Measurements from ENCODE around the gene ZDHHC16. TPM values are rescaled to one million over a fixed set of nuclear protein-coding genes. Genes with fewer than 3 reads are reported as not detected.
"Not testable (repeated sequence)": the region's sequence is repeated elsewhere in the genome, so short reads cannot be mapped to it uniquely, and the experiment has no call there.

Gene ZDHHC16
- total RNA-seq = 10 to 100 TPM; 42.5 to 43.6 TPM

DNA sequence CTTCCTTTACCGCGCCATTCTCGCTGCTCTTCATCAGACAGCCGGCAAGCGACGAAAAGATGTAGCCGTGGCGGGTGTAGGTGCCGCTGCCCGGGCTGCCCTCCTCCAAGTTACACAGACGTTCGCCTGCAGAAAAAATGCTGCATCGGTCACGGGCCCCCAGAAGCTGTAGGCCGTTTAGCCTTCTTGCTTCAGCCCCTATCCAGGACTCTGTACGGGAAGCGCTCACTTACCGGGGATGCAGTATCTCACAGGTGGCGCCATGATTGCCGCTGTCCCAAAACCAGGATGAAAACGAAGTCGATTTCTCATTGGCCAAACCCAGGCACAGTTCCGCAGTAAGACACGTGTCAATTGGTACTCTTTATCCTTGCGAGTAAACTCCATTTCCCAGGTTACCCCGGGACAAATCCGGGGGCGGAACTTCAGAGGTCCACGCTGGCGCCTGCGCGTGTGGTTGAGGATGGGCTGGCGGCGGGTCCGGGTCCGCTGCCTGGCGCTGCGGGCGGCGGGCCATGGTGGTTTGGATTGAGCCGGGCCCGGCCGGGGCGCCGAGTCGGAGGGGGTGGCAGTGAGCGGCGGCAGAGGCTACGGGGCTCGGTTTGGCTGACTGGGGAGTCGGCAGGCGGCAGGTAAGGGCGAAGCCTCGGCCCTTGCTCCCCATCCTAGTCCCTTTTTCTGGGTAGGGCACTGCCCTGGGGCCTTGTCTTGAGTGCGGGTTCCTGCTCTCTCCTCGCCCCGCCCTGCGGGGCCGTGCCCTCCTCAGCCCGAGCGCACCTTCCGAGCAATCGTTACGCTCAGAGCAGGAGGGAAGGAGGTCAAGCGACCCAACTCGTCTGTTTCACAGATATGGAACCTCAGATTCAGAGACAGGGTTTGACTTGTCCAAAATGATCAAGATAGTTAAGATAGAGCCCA lies at the start of gene ZDHHC16, which contains the start of gene EXOSC1:
Gene ZDHHC16, plus strand, starts transcription at position 454 of the 918 bp plus-strand sequence. CDS start 5,501 bp downstream, outside the sequence.
Gene EXOSC1, minus strand, starts transcription at position 285 of the 918 bp plus-strand sequence. Its CDS starts 21 bp downstream, at position 264.
- Mint-ChIP-seq H3K27me3 (no peaks in the 10 kb centered on the region), H3K9me3 (no peaks in the 10 kb centered on the region), H3K36me3 (peaks cover 21% of the 10 kb centered on the region), H3K4me1 (ENCODE audit: low read depth) (peaks cover 57% of the 10 kb centered on the region), H3K27ac (peak within 1 kb of the TSS; percentile 58), H3K4me3 (peak within 1 kb of the TSS; percentile 99)
- ChIA-PET CTCF (interaction anchor here (1.0 to 4.4 kb wide), 11 partner anchors 11 to 45 kb away, joined by 3 to 57 read pairs (median 9); partner anchors contain the start of genes PGAM1 and RRP12), POLR2A (interaction anchor here (1.1 to 4.2 kb wide), 8 partner anchors 9 to 45 kb away, joined by 3 to 70 read pairs (median 18); partner anchors contain the start of gene RRP12)
- peak; percentile 96 for DNase-seq
- intact Hi-C loops (cut with micrococcal nuclease) = loop anchor here (1.0 kb wide), 3 partner anchors 8 to 52 kb away; partner anchors contain the start of genes MMS19, RRP12 and UBTD1

DNA sequence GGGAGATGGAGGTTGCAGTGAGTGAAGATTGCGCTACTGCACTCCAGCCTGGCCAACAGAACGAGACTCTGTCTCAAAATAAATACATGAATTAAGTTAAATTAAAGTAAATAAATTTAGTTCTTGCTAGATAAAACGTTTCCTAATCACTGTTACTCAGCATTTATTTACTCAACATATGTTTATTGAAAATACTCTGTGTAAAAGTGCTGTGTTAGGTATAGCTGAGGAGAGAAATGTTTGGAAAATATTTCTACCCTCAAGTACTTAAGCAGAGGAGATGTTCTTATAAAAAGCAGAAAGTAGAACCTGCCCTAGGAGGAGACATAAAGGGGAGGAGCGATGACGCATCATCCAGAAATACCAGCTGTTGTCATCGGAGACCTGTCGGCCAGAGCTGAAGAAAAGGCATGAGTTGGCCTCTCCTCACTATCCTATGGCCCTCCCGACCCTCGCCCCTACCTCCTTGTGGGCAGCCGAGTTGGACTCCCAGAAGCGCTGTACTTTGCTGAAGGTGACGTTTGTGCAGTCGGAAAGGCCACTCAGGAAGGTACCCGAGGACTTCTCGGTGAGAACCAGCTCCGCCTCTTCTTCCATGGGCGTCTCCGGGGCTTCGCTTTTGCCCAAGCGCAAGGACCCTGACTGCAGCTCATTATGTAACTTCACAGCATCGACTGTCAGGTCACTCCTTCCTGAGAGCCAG lies 46.0 kb upstream of the ZDHHC16 start:
- peaks cover 10% of the 10 kb centered on the region for H3K4me1 Mint-ChIP-seq (ENCODE audit: low read depth)
- POLR2A ChIA-PET = interaction anchor here (0.6 to 3.1 kb wide), 7 partner anchors 14 to 197 kb away, joined by 3 to 48 read pairs (median 9); partner anchors contain the start of genes FRAT1 and FRAT2
- H3K27me3 Mint-ChIP-seq = no peaks in the 10 kb centered on the region
- H3K36me3 Mint-ChIP-seq = peaks cover 10% of the 10 kb centered on the region
- H3K4me3 Mint-ChIP-seq = peak overlapping the region; percentile 93
- intact Hi-C loops (cut with micrococcal nuclease) = loop anchor here (5.0 kb wide), 2 partner anchors 68 to 813 kb away; partner anchors contain the start of genes FRAT2 and TM9SF3
- CTCF ChIA-PET = interaction anchor here (0.9 to 16.2 kb wide), 10 partner anchors 9 to 421 kb away, joined by 3 to 194 read pairs (median 6); partner anchors contain the start of gene PGAM1
- H3K27ac Mint-ChIP-seq = peak overlapping the region; percentile 88
- no peaks in the 10 kb centered on the region for H3K9me3 Mint-ChIP-seq
- DNase-seq = peak; percentile 70

DNA sequence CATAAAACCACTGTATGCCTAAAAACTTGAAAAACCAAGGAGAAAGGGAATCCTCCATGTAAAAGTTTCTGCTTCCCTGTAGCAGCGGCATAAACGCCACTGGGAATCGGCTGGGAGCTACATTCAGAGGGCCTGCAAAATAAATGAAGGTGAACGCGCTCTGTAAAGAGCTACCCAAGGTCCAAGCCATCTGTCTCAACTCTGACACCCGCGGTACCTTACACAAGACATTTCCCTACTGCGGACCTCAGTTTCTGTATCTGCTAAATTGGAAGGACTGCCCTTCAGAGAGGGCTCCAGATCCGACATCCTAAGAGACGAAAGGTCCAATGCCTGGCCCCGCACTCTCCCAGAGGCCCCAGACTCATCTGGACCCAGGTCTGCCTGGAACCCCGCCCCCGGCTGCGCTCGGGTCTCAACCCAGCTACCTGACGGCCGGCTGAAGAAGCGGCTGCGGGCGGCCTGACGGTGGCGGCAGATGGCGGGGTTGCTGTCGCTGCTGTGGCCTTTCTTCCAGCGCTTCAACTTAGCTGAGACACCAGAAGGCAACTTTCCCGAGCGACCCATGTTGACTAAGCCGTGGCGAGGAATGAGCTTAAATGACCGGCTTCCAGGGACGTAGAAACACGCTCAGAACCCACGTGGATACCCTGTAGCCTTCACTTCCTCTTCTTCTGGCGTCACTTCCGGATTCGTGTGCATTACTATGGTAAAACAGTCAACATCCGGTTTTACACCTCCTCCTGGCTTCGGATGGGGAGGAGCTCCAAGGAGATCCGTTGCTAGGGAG lies 45.1 kb upstream of the ZDHHC16 start, which contains the start of gene RRP12:
Gene RRP12, minus strand, starts transcription at position 676 of the 790 bp plus-strand sequence. Its CDS starts 109 bp downstream, at position 567.
- Mint-ChIP-seq H3K27me3 (no peaks in the 10 kb centered on the region), H3K27ac (peak within 1 kb of the TSS; percentile 88), H3K9me3 (no peaks in the 10 kb centered on the region), H3K4me3 (peak within 1 kb of the TSS; percentile 93), H3K36me3 (peaks cover 8% of the 10 kb centered on the region), H3K4me1 (ENCODE audit: low read depth) (peaks cover 10% of the 10 kb centered on the region)
- DNase-seq = peak; percentile 88
- POLR2A ChIA-PET = interaction anchor here (0.6 to 3.1 kb wide), 15 partner anchors 13 to 196 kb away, joined by 3 to 48 read pairs (median 6); partner anchors contain the start of genes FRAT1, FRAT2, PGAM1 and UBTD1
- CTCF ChIA-PET = interaction anchor here (0.7 to 16.2 kb wide), 19 partner anchors 8 to 328 kb away, joined by 3 to 194 read pairs (median 5); partner anchors contain the start of genes FRAT1 and PGAM1
- intact Hi-C loops (cut with micrococcal nuclease) = loop anchor here (1.0 to 5.0 kb wide), 5 partner anchors 45 to 814 kb away; partner anchors contain the start of genes ARHGAP19, EXOSC1, FRAT2 and MMS19

DNA sequence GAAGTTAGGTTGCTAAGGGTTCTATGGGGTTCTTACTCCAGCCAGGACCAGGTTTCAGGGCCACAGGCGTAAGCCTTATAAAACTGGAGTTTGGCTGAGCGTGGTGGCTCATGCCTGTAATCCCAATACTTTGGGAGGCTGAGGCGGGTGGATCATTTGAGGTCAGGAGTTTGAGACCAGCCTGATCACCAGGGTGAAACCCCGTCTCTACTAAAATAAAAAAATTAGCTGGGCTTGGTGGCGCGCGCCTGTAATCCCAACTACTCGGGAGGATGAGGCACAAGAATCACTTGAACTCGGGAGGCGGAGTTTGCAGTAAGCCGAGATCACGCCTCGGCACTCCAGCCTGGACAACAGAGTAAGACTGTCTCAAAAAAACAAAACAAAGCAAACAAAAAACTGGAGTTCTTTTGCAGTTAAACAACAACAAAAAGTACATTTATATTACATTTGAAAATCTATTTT lies 44.5 kb upstream of the ZDHHC16 start:
- intact Hi-C loops (cut with micrococcal nuclease) = loop anchor here (1.0 to 5.0 kb wide), 5 partner anchors 45 to 814 kb away; partner anchors contain the start of genes ARHGAP19, EXOSC1, FRAT2 and MMS19
- H3K4me1 Mint-ChIP-seq (ENCODE audit: low read depth) = peaks cover 8% of the 10 kb centered on the region
- H3K36me3 Mint-ChIP-seq = peaks cover 2% of the 10 kb centered on the region
- no peaks in the 10 kb centered on the region for H3K27me3 Mint-ChIP-seq
- DNase-seq = no peak
- no peaks in the 10 kb centered on the region for H3K9me3 Mint-ChIP-seq
- H3K27ac Mint-ChIP-seq = peak overlapping the region; percentile 88
- CTCF ChIA-PET = interaction anchor here (0.7 to 16.2 kb wide), 16 partner anchors 9 to 328 kb away, joined by 3 to 194 read pairs (median 5); partner anchors contain the start of genes FRAT1 and PGAM1
- H3K4me3 Mint-ChIP-seq = peak overlapping the region; percentile 93
- POLR2A ChIA-PET = interaction anchor here (1.0 to 3.1 kb wide), 13 partner anchors 12 to 110 kb away, joined by 3 to 48 read pairs (median 7); partner anchors contain the start of genes FRAT1, FRAT2, PGAM1 and UBTD1

DNA sequence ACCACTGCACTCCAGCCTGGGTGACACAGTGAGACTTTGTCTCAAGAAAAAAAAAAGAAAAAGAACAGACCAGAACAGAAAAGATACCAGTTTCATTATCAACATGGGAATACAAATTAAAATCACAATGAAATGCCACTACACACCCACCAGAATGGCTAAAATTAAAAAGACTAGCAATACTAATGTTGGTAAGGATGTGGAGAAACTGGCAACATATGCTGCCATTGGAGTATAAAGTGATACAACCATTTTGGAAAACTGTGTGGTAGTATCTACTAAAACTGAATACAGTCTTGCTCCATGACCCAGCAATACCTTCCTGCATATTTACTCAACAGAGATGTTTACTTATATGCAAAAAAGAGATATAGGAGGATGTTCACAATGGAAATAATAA lies 41.9 kb upstream of the ZDHHC16 start:
- CTCF ChIA-PET = interaction anchor here (0.7 to 16.2 kb wide), 4 partner anchors 10 to 40 kb away, joined by 3 to 194 read pairs (median 10); partner anchors contain the start of gene PGAM1
- no peak for DNase-seq

DNA sequence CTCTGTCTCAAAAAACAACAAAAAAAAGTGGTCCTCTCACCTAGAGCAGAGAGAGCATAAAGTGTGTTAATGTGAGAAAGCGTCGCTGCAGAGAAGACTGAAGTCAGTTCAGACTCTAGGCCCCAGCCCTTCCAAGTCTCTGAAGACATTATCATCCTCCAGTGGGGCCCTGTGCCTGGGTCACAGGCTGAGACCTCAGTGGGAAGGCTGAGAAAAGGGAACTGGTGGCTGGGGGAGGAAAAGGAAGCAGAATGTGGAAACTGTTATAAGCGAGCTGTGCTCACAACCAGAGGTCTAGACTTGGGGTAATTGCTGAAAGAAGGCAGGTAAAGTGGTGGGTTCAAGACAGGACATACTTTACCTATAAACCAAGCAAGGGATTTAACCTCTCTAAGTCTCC lies 39.9 kb upstream of the ZDHHC16 start:
- no peak overlapping the region for H3K27ac Mint-ChIP-seq
- no peak for DNase-seq
- H3K4me3 Mint-ChIP-seq = no peak overlapping the region
- no peaks in the 10 kb centered on the region for H3K27me3 Mint-ChIP-seq
- CTCF ChIA-PET = interaction anchor here (1.0 to 16.2 kb wide), 6 partner anchors 9 to 147 kb away, joined by 3 to 194 read pairs (median 5); partner anchors contain the start of gene PGAM1
- POLR2A ChIA-PET = interaction anchor here (1.3 kb wide), 1 partner anchor 29 kb away, joined by 4 read pairs; no protein-coding TSS in a partner anchor
- H3K36me3 Mint-ChIP-seq = no peaks in the 10 kb centered on the region
- no peaks in the 10 kb centered on the region for H3K9me3 Mint-ChIP-seq
- peaks cover 12% of the 10 kb centered on the region for H3K4me1 Mint-ChIP-seq (ENCODE audit: low read depth)
- intact Hi-C loops (cut with micrococcal nuclease) = loop anchor here (2.0 to 5.0 kb wide), 3 partner anchors 17 to 206 kb away; no protein-coding TSS in a partner anchor

More for the DNA sequence above, 41.9 kb upstream of the ZDHHC16 start:
- intact Hi-C loops (cut with micrococcal nuclease) = loop anchor here (5.0 kb wide), 2 partner anchors 72 to 817 kb away; partner anchors contain the start of genes FRAT2 and TM9SF3
- Mint-ChIP-seq H3K27ac (no peak overlapping the region), H3K9me3 (no peaks in the 10 kb centered on the region), H3K4me3 (no peak overlapping the region), H3K36me3 (no peaks in the 10 kb centered on the region), H3K4me1 (ENCODE audit: low read depth) (peaks cover 16% of the 10 kb centered on the region), H3K27me3 (no peaks in the 10 kb centered on the region)
- POLR2A ChIA-PET = no interaction called here

DNA sequence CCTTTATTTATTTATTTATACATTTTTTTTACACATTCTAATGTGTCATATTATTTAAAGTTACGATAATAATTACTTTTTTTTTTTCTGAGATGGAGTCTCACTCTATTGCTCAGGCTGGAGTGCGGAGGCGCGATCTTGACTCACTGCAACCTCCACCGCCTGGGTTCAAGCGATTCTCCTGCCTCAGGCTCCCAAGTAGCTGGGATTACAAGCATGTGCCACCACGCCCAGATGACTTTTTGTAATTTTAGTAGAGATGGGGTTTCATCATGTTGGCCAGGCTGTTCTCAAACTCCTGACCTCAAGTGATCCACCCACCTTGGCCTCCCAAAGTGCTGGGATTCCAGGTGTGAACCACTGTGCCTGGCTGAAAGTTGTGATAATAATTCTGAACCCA lies 39.5 kb upstream of the ZDHHC16 start:
- intact Hi-C loops (cut with micrococcal nuclease) = loop anchor here (2.0 to 5.0 kb wide), 3 partner anchors 16 to 206 kb away; no protein-coding TSS in a partner anchor
- POLR2A ChIA-PET = interaction anchor here (1.3 to 3.9 kb wide), 3 partner anchors 17 to 28 kb away, joined by 4 to 19 read pairs (median 9); no protein-coding TSS in a partner anchor

DNA sequence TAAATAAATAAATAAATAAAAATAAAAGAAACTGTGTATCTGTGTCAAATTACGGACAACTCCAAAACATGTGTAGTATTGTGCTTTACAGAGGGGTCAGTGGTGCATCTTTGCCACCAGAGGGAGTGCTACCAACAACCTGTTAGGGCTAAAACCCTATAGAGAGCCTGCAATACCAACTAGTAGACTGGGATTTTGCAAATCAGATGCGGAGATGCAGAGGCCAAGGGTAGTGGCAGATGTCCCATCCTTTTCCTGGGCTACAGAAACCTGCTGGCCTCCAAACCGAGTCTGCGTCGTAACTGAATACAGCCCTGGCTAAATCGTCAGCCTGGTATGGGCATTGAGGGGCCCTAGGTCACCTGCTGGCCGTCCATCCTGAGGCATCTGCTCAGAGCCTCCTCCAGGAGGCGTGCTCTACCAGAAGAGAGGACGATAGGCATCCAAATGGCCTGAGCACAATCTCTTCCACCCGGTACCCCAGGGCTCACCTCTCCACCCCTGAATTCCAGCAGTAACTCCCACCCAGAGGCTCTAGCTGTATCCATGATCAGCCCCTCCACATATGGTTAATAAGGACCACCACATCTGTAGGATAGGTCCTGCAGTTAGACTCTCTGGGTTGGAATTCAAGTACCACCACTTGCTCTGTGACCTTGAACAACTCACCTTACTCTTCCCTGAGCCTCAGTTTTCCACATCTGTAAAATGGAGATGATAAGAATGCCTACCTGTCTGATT lies 38.6 kb upstream of the ZDHHC16 start:
- H3K4me1 Mint-ChIP-seq (ENCODE audit: low read depth) = peaks cover 13% of the 10 kb centered on the region
- intact Hi-C loops (cut with micrococcal nuclease) = loop anchor here (1.0 to 5.0 kb wide), 7 partner anchors 15 to 205 kb away; no protein-coding TSS in a partner anchor
- CTCF ChIA-PET = interaction anchor here (0.7 to 16.2 kb wide), 18 partner anchors 8 to 146 kb away, joined by 3 to 194 read pairs (median 5); partner anchors contain the start of gene PGAM1
- H3K4me3 Mint-ChIP-seq = no peak overlapping the region
- peak overlapping the region; percentile 70 for H3K27ac Mint-ChIP-seq
- DNase-seq = peak; percentile 79
- no peaks in the 10 kb centered on the region for H3K36me3 Mint-ChIP-seq
- H3K9me3 Mint-ChIP-seq = no peaks in the 10 kb centered on the region
- no peaks in the 10 kb centered on the region for H3K27me3 Mint-ChIP-seq
- POLR2A ChIA-PET = interaction anchor here (0.5 to 3.9 kb wide), 7 partner anchors 11 to 38 kb away, joined by 3 to 19 read pairs (median 4); no protein-coding TSS in a partner anchor

More for the DNA sequence above, 39.5 kb upstream of the ZDHHC16 start:
- CTCF ChIA-PET = interaction anchor here (0.6 to 16.2 kb wide), 12 partner anchors 9 to 147 kb away, joined by 3 to 194 read pairs (median 5); partner anchors contain the start of gene PGAM1
- not testable (repeated sequence) for H3K27me3 Mint-ChIP-seq, H3K9me3 Mint-ChIP-seq, DNase-seq, H3K4me3 Mint-ChIP-seq, H3K27ac Mint-ChIP-seq, H3K36me3 Mint-ChIP-seq
- peaks cover 10% of the 10 kb centered on the region for H3K4me1 Mint-ChIP-seq (ENCODE audit: low read depth)

DNA sequence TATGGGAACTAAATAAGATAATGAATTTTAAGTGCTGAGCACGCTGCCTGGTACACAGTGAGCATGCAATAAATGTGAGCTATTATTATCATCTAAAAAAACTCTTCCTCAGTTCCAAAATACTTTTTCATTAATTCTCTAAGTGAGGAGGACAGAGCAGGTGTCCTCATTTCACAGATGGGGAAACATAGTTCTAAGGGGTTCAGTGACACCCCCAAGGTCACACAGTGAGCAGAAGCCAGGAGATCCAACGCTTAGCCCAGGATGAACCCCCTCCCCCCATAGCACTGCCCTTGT lies 38.1 kb upstream of the ZDHHC16 start:
- no peaks in the 10 kb centered on the region for H3K9me3 Mint-ChIP-seq
- H3K27me3 Mint-ChIP-seq = no peaks in the 10 kb centered on the region
- CTCF ChIA-PET = interaction anchor here (0.7 to 16.2 kb wide), 11 partner anchors 14 to 145 kb away, joined by 3 to 194 read pairs (median 6); partner anchors contain the start of gene PGAM1
- no peak for DNase-seq
- POLR2A ChIA-PET = interaction anchor here (0.7 to 3.9 kb wide), 5 partner anchors 10 to 37 kb away, joined by 3 to 19 read pairs (median 4); no protein-coding TSS in a partner anchor
- no peak overlapping the region for H3K4me3 Mint-ChIP-seq
- H3K36me3 Mint-ChIP-seq = no peaks in the 10 kb centered on the region
- intact Hi-C loops (cut with micrococcal nuclease) = loop anchor here (1.0 to 5.0 kb wide), 7 partner anchors 15 to 204 kb away; no protein-coding TSS in a partner anchor
- H3K27ac Mint-ChIP-seq = peak overlapping the region; percentile 70
- H3K4me1 Mint-ChIP-seq (ENCODE audit: low read depth) = peaks cover 18% of the 10 kb centered on the region

All from activated CD4-positive, alpha-beta memory T cell treated with anti-CD3 and anti-CD28 coated beads for 36 hours (primary cell).